Smooth muscle cell (in vitro differentiated cells): ENCODE measurements around the gene MPHOSPH6. TPM values are rescaled to one million over a fixed set of nuclear protein-coding genes. Genes with fewer than 3 reads are reported as not detected.

Experiments used
- DNase-seq: peaks from one replicate; lab custom pipeline; 2025; ENCODE audit not compliant: unreplicated experiment; lab: John Stamatoyannopoulos, UW
- H2AFZ ChIP-seq: fragments of 200-600 bp; sonication (generic); 2 replicates; pipeline ENCODE4 v1.6.0; 2016; ENCODE audit warnings: antibody characterized with exemption, low read depth, mild to moderate bottlenecking
- H3F3A ChIP-seq: fragments of 200-600 bp; sonication (generic); 2 replicates; pipeline ENCODE4 v1.6.0; 2017; ENCODE audit warnings: antibody characterized with exemption, low read depth
- H3K27ac ChIP-seq: fragments of 200-600 bp; sonication (generic); 2 replicates; pipeline ENCODE4 v1.5.1; 2016; ENCODE audit warnings: low read depth, mild to moderate bottlenecking
- H3K27me3 ChIP-seq: fragments of 200-600 bp; sonication (generic); 2 replicates; pipeline ENCODE4 v1.6.1; 2016; ENCODE audit warnings: low read depth, mild to moderate bottlenecking
- H3K36me3 ChIP-seq: fragments of 200-600 bp; sonication (generic); 2 replicates; pipeline ENCODE4 v1.5.1; 2016; ENCODE audit warnings: low read depth
- H3K4me1 ChIP-seq: fragments of 200-600 bp; sonication (generic); 2 replicates; pipeline ENCODE4 v1.5.1; 2016; ENCODE audit warnings: low read depth
- H3K4me2 ChIP-seq: fragments of 200-600 bp; sonication (generic); 2 replicates; pipeline ENCODE4 v1.6.0; 2016; ENCODE audit warnings: mild to moderate bottlenecking
- H3K4me3 ChIP-seq: fragments of 200-600 bp; sonication (generic); 2 replicates; pipeline ENCODE4 v1.5.1; 2016; ENCODE audit warnings: mild to moderate bottlenecking
- H3K79me2 ChIP-seq: fragments of 200-600 bp; sonication (generic); 2 replicates; pipeline ENCODE4 v1.6.0; 2016; ENCODE audit warnings: low read depth, mild to moderate bottlenecking
- H3K9ac ChIP-seq: fragments of 200-600 bp; sonication (generic); 2 replicates; pipeline ENCODE4 v1.6.0; 2016; ENCODE audit warnings: low read depth
- H3K9me3 ChIP-seq: fragments of 200-600 bp; sonication (generic); replicated peaks from 2 replicates; pipeline ENCODE4 v1.5.1; 2016; ENCODE audit warnings: low read depth
- H4K20me1 ChIP-seq: fragments of 200-600 bp; sonication (generic); 2 replicates; pipeline ENCODE4 v1.6.0; 2016; ENCODE audit warnings: low read depth
- CTCF ChIP-seq: fragments of 200-600 bp; sonication (generic); IDR thresholded peaks from 2 replicates; pipeline ENCODE4 v1.5.1; 2017; ENCODE audit warnings: borderline replicate concordance, mild to moderate bottlenecking, antibody characterized with exemption; ENCODE audit not compliant: insufficient read depth, poor library complexity, severe bottlenecking
- WGBS: methylation state at CpG from one replicate; pipeline ENCODE4 v1.1.7; 2016; ENCODE audit warnings: low lambda C conversion rate; 5-methylcytosine and 5-hydroxymethylcytosine counted together
- polyA plus RNA-seq: library from polyadenylated mRNA; unstranded; fragments of >200 nt; fragmentation: Nextera tagmentation; extraction: Ambion mirVana; gene quantifications from 2 replicates; pipeline ENCODE4 v1.2.1, GENCODE V29; 2016
- total RNA-seq: library from RNA; depleted of rRNA; stranded (reverse); fragments of >200 nt; gene quantifications from 2 replicates; pipeline ENCODE4 v1.2.3, GENCODE V29; 2014

MPHOSPH6 gene
- total and polyA plus RNA-seq, 2 experiments from 2014 or later: 55.4 to 65.5 TPM

DNA sequence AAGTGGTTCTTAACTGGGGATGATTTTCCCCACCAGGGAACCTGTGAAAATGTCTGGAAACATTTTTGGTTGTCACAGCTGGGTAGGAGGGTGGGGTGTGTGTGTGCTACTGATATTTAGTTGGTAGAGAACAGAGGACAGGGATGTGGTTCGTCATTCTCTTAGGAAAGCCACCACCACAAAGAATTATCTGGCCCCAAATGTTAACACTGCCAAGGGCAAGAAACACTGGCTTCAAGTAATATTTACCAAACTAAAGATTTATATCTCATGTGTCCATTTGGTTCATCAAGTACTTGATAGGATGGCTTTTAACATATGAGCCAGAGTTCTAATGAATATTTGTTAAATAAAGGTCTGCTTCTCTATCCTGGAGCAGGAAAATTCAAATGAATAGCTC, 19.5 kb downstream of the MPHOSPH6 start:
- H3K4me3 ChIP-seq: no peak overlapping the region
- peaks cover 34% of the 10 kb centered on the region for H4K20me1 ChIP-seq
- peaks cover 21% of the 10 kb centered on the region for H3F3A ChIP-seq
- no peak for DNase-seq
- no peaks in the 10 kb centered on the region for H3K9me3 ChIP-seq
- H3K27me3 ChIP-seq: no peaks in the 10 kb centered on the region
- peaks cover 13% of the 10 kb centered on the region for H3K4me1 ChIP-seq
- H3K79me2 ChIP-seq: peaks cover 24% of the 10 kb centered on the region
- no peak for TF ChIP-seq CTCF
- H3K9ac ChIP-seq: no peak overlapping the region
- no peak overlapping the region for H3K4me2 ChIP-seq
- no peak overlapping the region for H3K27ac ChIP-seq
- H2AFZ ChIP-seq: no peak overlapping the region
- 44% methylated on average over 1 of the region's 1 CpG for WGBS
- H3K36me3 ChIP-seq: peaks cover 14% of the 10 kb centered on the region

GRCh38 chr16:82149536-82149935, 20.5 kb downstream of the MPHOSPH6 start:
- no peak for DNase-seq
- Histone ChIP-seq H3F3A (peaks cover 16% of the 10 kb centered on the region), H3K27ac (no peak overlapping the region), H4K20me1 (peaks cover 34% of the 10 kb centered on the region), H3K27me3 (no peaks in the 10 kb centered on the region), H3K9me3 (no peaks in the 10 kb centered on the region), H3K4me3 (no peak overlapping the region), H3K4me1 (peaks cover 13% of the 10 kb centered on the region), H2AFZ (no peak overlapping the region), H3K36me3 (peaks cover 10% of the 10 kb centered on the region), H3K9ac (no peak overlapping the region), H3K79me2 (peaks cover 14% of the 10 kb centered on the region), H3K4me2 (no peak overlapping the region)
- 78% methylated on average over 2 of the region's 2 CpGs for WGBS
- TF ChIP-seq CTCF: no peak

- H3K27me3 ChIP-seq: no peaks in the 10 kb centered on the region
- no peak overlapping the region for H3K4me3 ChIP-seq
- H3K9ac ChIP-seq: no peak overlapping the region
- no peak overlapping the region for H2AFZ ChIP-seq
- H3K79me2 ChIP-seq: peaks cover 11% of the 10 kb centered on the region
- 82% methylated on average over 5 of the region's 5 CpGs for WGBS
- H4K20me1 ChIP-seq: peaks cover 16% of the 10 kb centered on the region
- no peak overlapping the region for H3K27ac ChIP-seq
- H3K4me1 ChIP-seq: peaks cover 13% of the 10 kb centered on the region
- peaks cover 3% of the 10 kb centered on the region for H3F3A ChIP-seq
- H3K9me3 ChIP-seq: no peaks in the 10 kb centered on the region
- no peak for TF ChIP-seq CTCF
- H3K36me3 ChIP-seq: peaks cover 6% of the 10 kb centered on the region
- H3K4me2 ChIP-seq: no peak overlapping the region
- no peak for DNase-seq
Measured at GRCh38 chr16:82147546-82147945, 22.5 kb downstream of the MPHOSPH6 start.

DNA sequence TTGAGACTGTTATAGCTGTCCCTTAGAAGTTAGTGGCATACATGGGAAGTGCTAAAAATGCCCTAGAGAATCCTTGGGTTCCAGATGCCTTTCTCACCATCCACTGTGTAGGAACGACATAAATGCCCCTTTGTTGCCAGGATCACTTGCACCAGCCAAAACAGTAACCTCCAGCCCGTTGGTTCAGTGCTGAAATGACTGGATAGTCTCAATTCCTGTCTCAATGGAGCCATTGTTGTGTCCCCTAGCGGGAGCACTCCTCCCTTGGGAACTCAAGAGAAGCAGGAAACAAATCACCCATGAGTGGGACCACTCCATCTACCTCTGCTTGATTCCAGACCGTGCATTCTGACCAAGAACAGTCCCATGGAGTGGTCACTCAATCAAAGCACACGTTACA, 23.1 kb downstream of the MPHOSPH6 start:
- Histone ChIP-seq H3K36me3 (peaks cover 6% of the 10 kb centered on the region), H3K4me3 (no peak overlapping the region)

More for the DNA sequence above, 23.1 kb downstream of the MPHOSPH6 start:
- no peak for DNase-seq
- H3F3A ChIP-seq: no peaks in the 10 kb centered on the region
- peaks cover 11% of the 10 kb centered on the region for H3K79me2 ChIP-seq
- WGBS: 79% methylated on average over 5 of the region's 5 CpGs
- H3K27me3 ChIP-seq: no peaks in the 10 kb centered on the region
- no peak overlapping the region for H3K27ac ChIP-seq
- no peak overlapping the region for H3K9ac ChIP-seq
- H3K9me3 ChIP-seq: no peaks in the 10 kb centered on the region
- H4K20me1 ChIP-seq: peaks cover 10% of the 10 kb centered on the region
- H3K4me2 ChIP-seq: no peak overlapping the region
- TF ChIP-seq CTCF: no peak
- no peak overlapping the region for H2AFZ ChIP-seq
- H3K4me1 ChIP-seq: peaks cover 10% of the 10 kb centered on the region
